Dedifferentiated amniotic fluid mesenchymal stem cell (primary cell): ENCODE measurements around the gene TNIK.
"Not testable (repeated sequence)": the region's sequence is repeated elsewhere in the genome, so short reads cannot be mapped to it uniquely, and the experiment has no call there.

Experiments used
- DNase-seq: peaks from one replicate; pipeline ENCODE4 v3.0.0-alpha.2; 2016; ENCODE audit errors: extremely low spot score

TNIK gene

GRCh38 chr3:171446301-171446700 lies 13.9 kb downstream of the TNIK start:
- no peak for DNase-seq

GRCh38 chr3:171445620-171446204 lies 14.5 kb downstream of the TNIK start:
- no peak for DNase-seq

GRCh38 chr3:171444001-171444690 lies 16.1 kb downstream of the TNIK start:
- no peak for DNase-seq

- no peak for DNase-seq
Observed at GRCh38 chr3:171443211-171443957, 16.8 kb downstream of the TNIK start.

- no peak for DNase-seq
Observed at GRCh38 chr3:171442184-171442583, 18.0 kb downstream of the TNIK start.

GRCh38 chr3:171441381-171441780 lies 18.8 kb downstream of the TNIK start:
- no peak for DNase-seq

GRCh38 chr3:171439996-171440395 lies 20.2 kb downstream of the TNIK start:
- DNase-seq: no peak

GRCh38 chr3:171437115-171437756 lies 23.0 kb downstream of the TNIK start:
- DNase-seq: no peak

GRCh38 chr3:171436380-171436779 lies 23.8 kb downstream of the TNIK start:
- no peak for DNase-seq

GRCh38 chr3:171435757-171436156 lies 24.4 kb downstream of the TNIK start:
- DNase-seq: no peak

GRCh38 chr3:171435143-171435542 lies 25.1 kb downstream of the TNIK start:
- DNase-seq: no peak

GRCh38 chr3:171432548-171432947 lies 27.7 kb downstream of the TNIK start:
- DNase-seq: no peak

GRCh38 chr3:171431550-171431949 lies 28.7 kb downstream of the TNIK start:
- DNase-seq: no peak

GRCh38 chr3:171430530-171430929 lies 29.7 kb downstream of the TNIK start:
- no peak for DNase-seq

- DNase-seq: no peak
Observed at GRCh38 chr3:171429635-171430034, 30.6 kb downstream of the TNIK start.

- no peak for DNase-seq
Observed at GRCh38 chr3:171428892-171429291, 31.3 kb downstream of the TNIK start.

GRCh38 chr3:171428321-171428787 lies 31.9 kb downstream of the TNIK start:
- no peak for DNase-seq

GRCh38 chr3:171427771-171428320 lies 32.4 kb downstream of the TNIK start:
- DNase-seq: no peak

GRCh38 chr3:171424063-171424462 lies 36.1 kb downstream of the TNIK start:
- not testable (repeated sequence) for DNase-seq

- not testable (repeated sequence) for DNase-seq
Observed at GRCh38 chr3:171422855-171423254, 37.4 kb downstream of the TNIK start.

- no peak for DNase-seq
Observed at GRCh38 chr3:171420667-171421066, 39.5 kb downstream of the TNIK start.

- DNase-seq: no peak
Observed at GRCh38 chr3:171419457-171419856, 40.7 kb downstream of the TNIK start.
